GM12872 (cell line): ENCODE results near the gene PCSK5.

Experiments
- TF ChIP-seq, protein P1 (sequence below): IDR thresholded peaks from 3 replicates; pipeline ENCODE4 v1.5.1; 2011; ENCODE audit warnings: low read depth, mild to moderate bottlenecking, low read length, moderate library complexity; ENCODE audit not compliant: insufficient read depth

The PCSK5 gene

GRCh38 chr9:75926385-75926784 is 35.9 kb downstream of the PCSK5 start:
- TF ChIP-seq, protein P1, sequence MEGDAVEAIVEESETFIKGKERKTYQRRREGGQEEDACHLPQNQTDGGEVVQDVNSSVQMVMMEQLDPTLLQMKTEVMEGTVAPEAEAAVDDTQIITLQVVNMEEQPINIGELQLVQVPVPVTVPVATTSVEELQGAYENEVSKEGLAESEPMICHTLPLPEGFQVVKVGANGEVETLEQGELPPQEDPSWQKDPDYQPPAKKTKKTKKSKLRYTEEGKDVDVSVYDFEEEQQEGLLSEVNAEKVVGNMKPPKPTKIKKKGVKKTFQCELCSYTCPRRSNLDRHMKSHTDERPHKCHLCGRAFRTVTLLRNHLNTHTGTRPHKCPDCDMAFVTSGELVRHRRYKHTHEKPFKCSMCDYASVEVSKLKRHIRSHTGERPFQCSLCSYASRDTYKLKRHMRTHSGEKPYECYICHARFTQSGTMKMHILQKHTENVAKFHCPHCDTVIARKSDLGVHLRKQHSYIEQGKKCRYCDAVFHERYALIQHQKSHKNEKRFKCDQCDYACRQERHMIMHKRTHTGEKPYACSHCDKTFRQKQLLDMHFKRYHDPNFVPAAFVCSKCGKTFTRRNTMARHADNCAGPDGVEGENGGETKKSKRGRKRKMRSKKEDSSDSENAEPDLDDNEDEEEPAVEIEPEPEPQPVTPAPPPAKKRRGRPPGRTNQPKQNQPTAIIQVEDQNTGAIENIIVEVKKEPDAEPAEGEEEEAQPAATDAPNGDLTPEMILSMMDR = no peak

DNA sequence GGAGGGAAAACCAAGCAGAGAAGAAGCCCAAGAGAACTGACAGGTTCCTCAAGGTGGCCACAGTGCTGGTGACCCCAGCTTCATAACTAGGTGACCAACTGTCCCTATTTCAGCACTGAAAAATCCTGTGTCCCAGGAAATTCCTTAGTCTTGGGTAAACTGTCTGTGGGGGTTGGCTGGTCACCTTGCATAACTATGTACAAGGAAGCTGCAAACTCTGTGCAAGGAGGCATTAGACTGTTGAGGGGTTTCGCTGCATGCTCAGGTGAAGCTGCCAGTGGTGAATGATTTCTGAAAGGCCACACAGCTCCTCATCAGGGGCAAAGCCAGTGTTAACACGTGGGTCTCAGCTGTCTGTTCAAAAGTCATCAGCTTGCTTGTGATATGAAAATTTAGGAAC is 36.9 kb downstream of the PCSK5 start:
- TF ChIP-seq, protein P1 = no peak

DNA sequence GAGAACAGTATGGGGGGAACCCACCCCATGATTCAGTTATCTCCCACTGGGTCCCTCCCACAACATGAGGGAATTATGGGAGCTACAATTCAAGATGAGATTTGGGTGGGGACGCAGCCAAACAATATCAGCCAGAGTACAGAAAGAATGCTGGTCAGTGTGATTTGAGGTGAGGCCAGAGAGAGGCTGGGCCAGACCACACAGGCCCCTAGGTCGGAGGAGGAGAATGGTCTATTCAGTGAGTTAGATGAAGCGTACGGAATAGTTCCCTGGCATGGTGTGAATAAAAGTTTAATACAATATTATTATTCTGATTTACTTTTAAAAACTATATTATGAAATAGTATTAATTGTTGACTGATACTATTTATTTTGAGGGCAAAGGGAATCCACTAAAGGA is 39.7 kb downstream of the PCSK5 start:
- TF ChIP-seq, protein P1 = no peak

- TF ChIP-seq, protein P1 = no peak
Measured at GRCh38 chr9:75930730-75931321, 40.4 kb downstream of the PCSK5 start.

GRCh38 chr9:75933982-75934381 is 43.5 kb downstream of the PCSK5 start:
- TF ChIP-seq, protein P1 = no peak

DNA sequence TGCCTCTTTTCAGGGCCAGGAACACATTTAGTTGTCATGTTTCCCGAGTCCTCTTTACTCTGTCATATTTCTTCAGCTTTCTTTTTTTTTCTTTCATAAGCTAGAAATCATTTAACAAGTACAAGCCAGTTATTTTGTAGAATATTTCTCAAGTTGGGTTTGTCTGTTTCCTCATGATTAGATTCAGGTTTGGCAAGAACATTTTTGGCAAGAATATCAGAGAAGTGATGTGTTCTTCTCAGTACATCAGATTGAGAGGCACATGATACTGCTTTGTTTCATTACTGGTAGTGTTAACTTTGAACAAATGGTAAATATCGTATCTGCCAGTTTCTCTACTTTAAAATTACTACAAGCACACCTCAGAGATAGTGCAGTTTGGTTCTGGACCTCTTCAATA is 45.1 kb downstream of the PCSK5 start:
- TF ChIP-seq, protein P1 = no peak

DNA sequence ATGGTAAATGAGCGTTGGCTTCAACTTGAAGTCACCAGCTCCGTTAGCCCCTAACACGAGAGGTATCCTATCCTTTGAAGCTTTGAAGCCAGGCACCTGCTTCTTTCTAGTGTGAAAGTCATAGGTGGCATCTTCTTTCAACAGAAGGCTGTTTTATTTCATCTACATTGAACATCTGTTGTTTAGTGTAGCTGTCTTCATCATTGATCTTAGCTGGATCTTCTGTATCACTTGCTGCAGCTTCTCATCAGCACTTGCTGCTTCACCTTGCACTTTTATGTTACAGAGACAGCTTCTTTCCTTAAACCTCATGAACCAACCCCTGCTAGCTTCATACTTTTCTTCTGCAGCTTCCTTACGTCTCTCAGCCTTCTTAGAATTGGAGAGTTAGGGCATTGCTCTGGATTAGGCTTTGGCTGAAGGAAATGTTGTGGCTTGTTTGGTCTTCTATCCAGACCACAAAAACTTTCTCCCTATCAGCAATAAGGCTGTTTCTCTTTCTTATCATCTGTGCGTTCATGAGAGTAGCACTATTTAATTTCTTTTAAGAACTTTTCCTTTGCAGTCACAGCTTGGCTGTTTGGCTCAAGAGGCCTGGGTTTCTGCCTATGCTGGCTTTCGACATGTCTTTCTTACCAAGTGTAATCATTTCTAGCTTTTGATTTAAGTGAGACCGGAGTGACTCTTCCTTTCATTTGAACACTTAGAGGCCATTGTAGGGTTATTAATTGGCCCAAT is 47.2 kb downstream of the PCSK5 start:
- TF ChIP-seq, protein P1 = no peak
